Neural cell (in vitro differentiated cells): ENCODE measurements around the gene FERMT3. TPM values are rescaled to one million over a fixed set of nuclear protein-coding genes. Genes with fewer than 3 reads are reported as not detected.

Experiments
- H2AFZ ChIP-seq: fragments of 200-600, 300-800 bp; sonication (generic), shearing (Covaris generic); 2 replicates; pipeline ENCODE4 v1.6.0; 2014; ENCODE audit warnings: low read depth, mild to moderate bottlenecking, antibody characterized with exemption, low read length, moderate library complexity
- H3F3A ChIP-seq: fragments of 200-600 bp; shearing (Covaris generic); 2 replicates; pipeline ENCODE4 v1.6.1; 2016; ENCODE audit warnings: mild to moderate bottlenecking, moderate library complexity, mixed read lengths, antibody characterized with exemption, low read length; ENCODE audit not compliant: insufficient read depth, poor library complexity, severe bottlenecking
- H3K27ac ChIP-seq: fragments of 200-600, 300-800 bp; sonication (generic), shearing (Covaris generic); 2 replicates; pipeline ENCODE4 v1.5.1; 2014; ENCODE audit warnings: mild to moderate bottlenecking, low read length, moderate library complexity
- H3K27me3 ChIP-seq: fragments of 300-800, 200-600 bp; sonication (generic), shearing (Covaris generic); 2 replicates; pipeline ENCODE4 v1.6.0; 2014; ENCODE audit warnings: mild to moderate bottlenecking, low read depth, low read length, moderate library complexity; ENCODE audit not compliant: insufficient read depth
- H3K36me3 ChIP-seq: fragments of 300-800, 200-600 bp; sonication (generic), shearing (Covaris generic); 2 replicates; pipeline ENCODE4 v1.5.1; 2014; ENCODE audit warnings: mild to moderate bottlenecking, antibody characterized with exemption, low read length, moderate library complexity; ENCODE audit not compliant: insufficient read depth
- H3K4me2 ChIP-seq: fragments of 300-800, 200-600 bp; sonication (generic), shearing (Covaris generic); 2 replicates; pipeline ENCODE4 v1.6.0; 2014; ENCODE audit warnings: mild to moderate bottlenecking, low read length
- H3K4me3 ChIP-seq: fragments of 300-800, 200-600 bp; sonication (generic), shearing (Covaris generic); 2 replicates; pipeline ENCODE4 v1.5.1; 2014; ENCODE audit warnings: mild to moderate bottlenecking, low read length, moderate library complexity
- H3K79me2 ChIP-seq: fragments of 200-600 bp; shearing (Covaris generic); replicated peaks from 2 replicates; pipeline ENCODE4 v1.6.0; 2014; ENCODE audit warnings: mild to moderate bottlenecking, low read length, moderate library complexity; ENCODE audit not compliant: insufficient read depth
- H3K9ac ChIP-seq: fragments of 300-800, 200-600 bp; sonication (generic), shearing (Covaris generic); 2 replicates; pipeline ENCODE4 v1.6.1; 2016; ENCODE audit warnings: mild to moderate bottlenecking, low read length, mixed read lengths
- H3K9me2 ChIP-seq: fragments of 200-600 bp; shearing (Covaris generic); 2 replicates; pipeline ENCODE4 v1.6.1; 2016; ENCODE audit warnings: mild to moderate bottlenecking, low read length, mixed read lengths; ENCODE audit not compliant: insufficient read depth
- H3K9me3 ChIP-seq: fragments of 200-600, 300-800 bp; sonication (generic), shearing (Covaris generic); 2 replicates; pipeline ENCODE4 v1.6.1; 2016; ENCODE audit warnings: mild to moderate bottlenecking, mixed run types, low read length, moderate library complexity, mixed read lengths
- H4K20me1 ChIP-seq: fragments of 200-600 bp; shearing (Covaris generic); 2 replicates; pipeline ENCODE4 v1.6.1; 2016; ENCODE audit warnings: mild to moderate bottlenecking, mixed run types; ENCODE audit not compliant: insufficient read depth
- CTCF ChIP-seq: fragments of 450-650 bp; IDR thresholded peaks from 2 replicates; pipeline ENCODE4 v1.5.1; 2014; ENCODE audit warnings: antibody characterized with exemption, mild to moderate bottlenecking, moderate library complexity; ENCODE audit not compliant: poor library complexity, severe bottlenecking
- EP300 ChIP-seq: fragments of 450-650 bp; conservative IDR thresholded peaks from 2 replicates; pipeline ENCODE4 v1.6.1; 2014; ENCODE audit warnings: antibody characterized with exemption, mild to moderate bottlenecking, moderate library complexity; ENCODE audit not compliant: poor library complexity, severe bottlenecking
- EZH2 ChIP-seq: fragments of 200-600, 300-800 bp; shearing (Covaris generic), sonication (generic); IDR thresholded peaks from 2 replicates; pipeline ENCODE4 v1.6.1; 2014; ENCODE audit warnings: antibody characterized with exemption, low read length, borderline replicate concordance, mild to moderate bottlenecking; ENCODE audit not compliant: insufficient read depth, poor library complexity, severe bottlenecking
- MXI1 ChIP-seq: fragments of 450-650 bp; conservative IDR thresholded peaks from 2 replicates; pipeline ENCODE4 v1.6.1; 2014; ENCODE audit warnings: antibody characterized with exemption, mild to moderate bottlenecking; ENCODE audit not compliant: poor library complexity, severe bottlenecking
- POLR2AphosphoS5 ChIP-seq: IDR thresholded peaks from 2 replicates; pipeline ENCODE4 v1.6.1; 2012
- RAD21 ChIP-seq: fragments of 450-650 bp; conservative IDR thresholded peaks from 2 replicates; pipeline ENCODE4 v1.6.1; 2014; ENCODE audit warnings: antibody characterized with exemption, mild to moderate bottlenecking, moderate library complexity
- REST ChIP-seq: IDR thresholded peaks from 2 replicates; pipeline ENCODE4 v1.6.1; 2012; ENCODE audit warnings: borderline replicate concordance
- SMC3 ChIP-seq: fragments of 450-650 bp; conservative IDR thresholded peaks from 2 replicates; pipeline ENCODE4 v1.6.1; 2014; ENCODE audit warnings: antibody characterized with exemption, mild to moderate bottlenecking, moderate library complexity; ENCODE audit not compliant: poor library complexity
- TAF1 ChIP-seq: IDR thresholded peaks from 2 replicates; pipeline ENCODE4 v1.6.1; 2012; ENCODE audit warnings: low read depth
- polyA plus RNA-seq: library from polyadenylated mRNA; depleted of rRNA; stranded (reverse); fragments of >200 nt; gene quantifications from 2 replicates; pipeline ENCODE4 v1.2.3, GENCODE V29; 2014

The FERMT3 gene
- polyA plus RNA-seq, 1 donor from 2014 or later = 0.89 TPM

- H3K27ac ChIP-seq = peak within 1 kb of the TSS; percentile 51
These were observed 19.3 kb downstream of the FERMT3 start, which contains the start of the genes NUDT22 and TRPT1 for GRCh38 chr11:64225608-64226506. Gene NUDT22 (plus strand): TSS chr11:64226274. CDS start chr11:64226653, 379 bp downstream. Gene TRPT1 (minus strand): TSS chr11:64226186. CDS start chr11:64225860, 326 bp downstream.

More at GRCh38 chr11:64225608-64226506, 19.3 kb downstream of the FERMT3 start, which contains the start of the genes NUDT22 and TRPT1:
- Histone ChIP-seq H3K36me3 (no peaks in the 10 kb centered on the region), H3K79me2 (peaks cover 6% of the 10 kb centered on the region), H3K4me3 (peak within 1 kb of the TSS; percentile 84), H3K27me3 (no peaks in the 10 kb centered on the region), H3K9me3 (no peaks in the 10 kb centered on the region), H4K20me1 (no peaks in the 10 kb centered on the region), H3K4me2 (peak within 1 kb of the TSS; percentile 68), H2AFZ (peak within 1 kb of the TSS; percentile 84), H3K9ac (peak within 1 kb of the TSS; percentile 83), H3K9me2 (no peaks in the 10 kb centered on the region), H3F3A (no peaks in the 10 kb centered on the region)
- TF ChIP-seq CTCF = peak; percentile 68
- TF ChIP-seq POLR2AphosphoS5 = peak; percentile 68
- TF ChIP-seq TAF1 = peak; percentile 54
- TF ChIP-seq EZH2 = no peak
- TF ChIP-seq EP300 = peak; percentile 13
- peak; percentile 67 for TF ChIP-seq MXI1
- TF ChIP-seq RAD21 = peak; percentile 31
- TF ChIP-seq SMC3 = peak; percentile 38
- TF ChIP-seq REST = no peak
